Measurements from ENCODE around the gene OR4D2. TPM values are rescaled to one million over a fixed set of nuclear protein-coding genes. Genes with fewer than 3 reads are reported as not detected.

OR4D2 gene
- total and polyA plus RNA-seq, 2 of the 8 experiments (the other 6 are each of a cell fraction or from before 2014, with no cell fraction given), result not detected

GRCh38 chr17:58204796-58205195 is 38.0 kb downstream of the OR4D2 start (continued):
- TF ChIP-seq, protein P1, sequence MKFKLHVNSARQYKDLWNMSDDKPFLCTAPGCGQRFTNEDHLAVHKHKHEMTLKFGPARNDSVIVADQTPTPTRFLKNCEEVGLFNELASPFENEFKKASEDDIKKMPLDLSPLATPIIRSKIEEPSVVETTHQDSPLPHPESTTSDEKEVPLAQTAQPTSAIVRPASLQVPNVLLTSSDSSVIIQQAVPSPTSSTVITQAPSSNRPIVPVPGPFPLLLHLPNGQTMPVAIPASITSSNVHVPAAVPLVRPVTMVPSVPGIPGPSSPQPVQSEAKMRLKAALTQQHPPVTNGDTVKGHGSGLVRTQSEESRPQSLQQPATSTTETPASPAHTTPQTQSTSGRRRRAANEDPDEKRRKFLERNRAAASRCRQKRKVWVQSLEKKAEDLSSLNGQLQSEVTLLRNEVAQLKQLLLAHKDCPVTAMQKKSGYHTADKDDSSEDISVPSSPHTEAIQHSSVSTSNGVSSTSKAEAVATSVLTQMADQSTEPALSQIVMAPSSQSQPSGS (IDR thresholded peaks at IDR 0.05; ENCODE audit: low read length), result no peak
- TF ChIP-seq KDM1A (IDR thresholded peaks at IDR 0.05; ENCODE audit: borderline replicate concordance, low read length) (no peak), POLR2AphosphoS5 (IDR thresholded peaks at IDR 0.05; ENCODE audit: low read depth, low read length) (no peak)
